ENCODE measurements around the gene SYCP2. TPM values are rescaled to one million over a fixed set of nuclear protein-coding genes. Genes with fewer than 3 reads are reported as not detected.
A peak's percentile ranks its signal among the peaks of the same experiment; 100 is the strongest.

The SYCP2 gene
- total RNA-seq, 6 donors from 2014 or later = 1.1 to 13.3 (median 2.0) TPM

DNA sequence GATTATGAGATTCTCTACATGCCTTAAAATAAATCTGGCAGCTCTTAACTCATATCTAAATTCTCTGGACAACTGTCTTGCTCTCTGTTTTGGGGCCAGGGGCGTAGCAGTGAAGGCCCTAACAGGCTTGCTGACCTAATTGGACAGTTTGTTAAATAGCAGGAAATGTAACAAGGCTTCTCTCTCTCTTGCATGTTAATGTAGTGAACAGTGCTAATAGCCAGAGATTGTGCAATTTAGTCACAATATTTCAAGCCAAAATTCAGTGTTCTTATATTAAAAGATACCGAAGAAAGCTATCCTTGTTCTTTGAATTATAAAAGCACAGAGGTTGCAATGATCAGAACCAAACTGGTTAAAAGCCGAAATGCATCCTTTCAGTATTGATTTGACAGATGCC is 3.7 kb upstream of the SYCP2 start:
- peaks cover 0 to 6% (median 0%) of the 10 kb centered on the region in 4 donors for H3K36me3 ChIP-seq
- no peaks in the 10 kb centered on the region for H3K27me3 ChIP-seq
- no peaks in the 10 kb centered on the region for H3K9me3 ChIP-seq
- H3K4me1 ChIP-seq = peaks cover 40 to 61% (median 52%) of the 10 kb centered on the region in 4 donors
- DNase-seq (no peak), ATAC-seq (ENCODE audit: low FRiP score in 2 of 2) (no peak)
- peak overlapping the region in 1 of 4 donors; percentile 96 for H3K27ac ChIP-seq
- WGBS, 2 donors = 59 to 62% methylated on average over 3 of the region's 3 CpGs
- no peak overlapping the region for H3K4me3 ChIP-seq
- TF ChIP-seq POLR2AphosphoS5 (IDR thresholded peaks at IDR 0.05) = no peak
- TF ChIP-seq POLR2A (IDR thresholded peaks at IDR 0.05) = no peak
- TF ChIP-seq, protein P1, sequence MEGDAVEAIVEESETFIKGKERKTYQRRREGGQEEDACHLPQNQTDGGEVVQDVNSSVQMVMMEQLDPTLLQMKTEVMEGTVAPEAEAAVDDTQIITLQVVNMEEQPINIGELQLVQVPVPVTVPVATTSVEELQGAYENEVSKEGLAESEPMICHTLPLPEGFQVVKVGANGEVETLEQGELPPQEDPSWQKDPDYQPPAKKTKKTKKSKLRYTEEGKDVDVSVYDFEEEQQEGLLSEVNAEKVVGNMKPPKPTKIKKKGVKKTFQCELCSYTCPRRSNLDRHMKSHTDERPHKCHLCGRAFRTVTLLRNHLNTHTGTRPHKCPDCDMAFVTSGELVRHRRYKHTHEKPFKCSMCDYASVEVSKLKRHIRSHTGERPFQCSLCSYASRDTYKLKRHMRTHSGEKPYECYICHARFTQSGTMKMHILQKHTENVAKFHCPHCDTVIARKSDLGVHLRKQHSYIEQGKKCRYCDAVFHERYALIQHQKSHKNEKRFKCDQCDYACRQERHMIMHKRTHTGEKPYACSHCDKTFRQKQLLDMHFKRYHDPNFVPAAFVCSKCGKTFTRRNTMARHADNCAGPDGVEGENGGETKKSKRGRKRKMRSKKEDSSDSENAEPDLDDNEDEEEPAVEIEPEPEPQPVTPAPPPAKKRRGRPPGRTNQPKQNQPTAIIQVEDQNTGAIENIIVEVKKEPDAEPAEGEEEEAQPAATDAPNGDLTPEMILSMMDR (IDR thresholded peaks at IDR 0.05) = no peak
- TF ChIP-seq EP300 (IDR thresholded peaks at IDR 0.05) = no peak

DNA sequence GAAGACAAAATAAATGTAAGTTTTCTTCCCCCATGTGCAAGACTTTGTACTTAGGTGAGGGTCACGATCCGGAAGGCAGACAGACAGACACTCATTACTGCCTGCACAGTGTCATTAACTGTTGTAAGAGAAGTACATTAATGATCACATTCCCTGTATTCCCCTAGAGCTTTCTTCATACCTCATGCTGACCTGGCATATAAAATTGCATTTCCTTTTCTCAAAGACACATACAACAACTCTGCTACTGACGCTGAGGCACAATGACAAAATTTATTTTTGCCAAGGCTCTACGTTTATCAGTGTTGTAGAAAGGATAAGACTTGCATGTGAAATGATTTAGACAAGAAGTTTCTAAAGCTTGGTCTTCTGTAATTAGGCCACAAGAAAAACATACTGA is 3.0 kb upstream of the SYCP2 start:
- no peaks in the 10 kb centered on the region for H3K9me3 ChIP-seq
- no peak for ATAC-seq (ENCODE audit: low FRiP score in 2 of 2)
- TF ChIP-seq POLR2AphosphoS5 (IDR thresholded peaks at IDR 0.05) (no peak), EP300 (IDR thresholded peaks at IDR 0.05) (no peak), POLR2A (IDR thresholded peaks at IDR 0.05) (no peak)
- TF ChIP-seq, protein P1 (IDR thresholded peaks at IDR 0.05) = no peak
- H3K4me1 ChIP-seq = peaks cover 36 to 53% (median 46%) of the 10 kb centered on the region in 4 donors
- no peak overlapping the region for H3K4me3 ChIP-seq
- no peaks in the 10 kb centered on the region for H3K27me3 ChIP-seq
- peaks cover 0 to 6% (median 0%) of the 10 kb centered on the region in 4 donors for H3K36me3 ChIP-seq
- WGBS, 2 donors = 74 to 77% methylated on average over 4 of the region's 4 CpGs
- H3K27ac ChIP-seq = peak overlapping the region in 1 of 4 donors; percentile 12
- DNase-seq = no peak

DNA sequence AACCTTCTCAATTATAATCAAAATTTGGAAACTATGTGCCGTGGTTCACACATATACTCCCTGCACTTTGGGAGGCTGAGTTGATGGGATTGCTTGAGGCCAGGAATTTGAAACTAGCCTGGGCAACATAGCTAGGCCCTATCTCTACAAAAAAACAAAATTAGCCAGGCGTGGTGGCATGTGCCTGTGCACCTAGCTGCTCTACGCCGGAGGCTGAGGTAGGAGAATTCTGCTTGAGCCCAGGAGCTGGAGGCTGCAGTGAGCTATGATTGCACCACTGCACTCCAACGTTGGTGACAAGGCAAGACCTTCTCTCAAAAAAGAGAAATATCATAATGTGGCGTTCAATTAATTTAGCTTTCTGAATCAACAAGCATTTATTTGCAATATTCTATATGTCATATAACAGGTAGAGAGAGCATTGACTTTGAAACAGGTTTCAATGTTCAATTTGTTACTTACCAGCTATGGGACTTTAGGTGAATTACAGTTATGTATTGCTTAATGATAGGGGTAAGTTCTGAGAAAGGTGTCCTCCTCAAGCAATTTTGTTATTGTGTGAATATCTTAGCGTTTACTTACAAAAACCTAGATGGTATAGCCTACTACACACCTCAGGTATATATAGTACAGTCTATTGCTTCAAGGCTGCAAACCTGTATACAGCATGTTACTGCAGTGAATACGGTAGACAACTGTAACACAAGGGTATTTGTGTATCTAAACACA is 2.2 kb upstream of the SYCP2 start:
- Histone ChIP-seq H3K9me3 (no peaks in the 10 kb centered on the region), H3K4me1 (peaks cover 31 to 47% (median 39%) of the 10 kb centered on the region in 4 donors), H3K4me3 (no peak overlapping the region), H3K27me3 (no peaks in the 10 kb centered on the region), H3K36me3 (peaks cover 0 to 6% (median 0%) of the 10 kb centered on the region in 4 donors), H3K27ac (no peak overlapping the region)
- DNase-seq (no peak), ATAC-seq (ENCODE audit: low FRiP score in 2 of 2) (no peak)
- WGBS, 2 donors = 91 to 94% methylated on average over 8 of the region's 8 CpGs
- TF ChIP-seq POLR2A (IDR thresholded peaks at IDR 0.05) (no peak), POLR2AphosphoS5 (IDR thresholded peaks at IDR 0.05) (no peak), EP300 (IDR thresholded peaks at IDR 0.05) (no peak)
- TF ChIP-seq, protein P1 (IDR thresholded peaks at IDR 0.05) = no peak

DNA sequence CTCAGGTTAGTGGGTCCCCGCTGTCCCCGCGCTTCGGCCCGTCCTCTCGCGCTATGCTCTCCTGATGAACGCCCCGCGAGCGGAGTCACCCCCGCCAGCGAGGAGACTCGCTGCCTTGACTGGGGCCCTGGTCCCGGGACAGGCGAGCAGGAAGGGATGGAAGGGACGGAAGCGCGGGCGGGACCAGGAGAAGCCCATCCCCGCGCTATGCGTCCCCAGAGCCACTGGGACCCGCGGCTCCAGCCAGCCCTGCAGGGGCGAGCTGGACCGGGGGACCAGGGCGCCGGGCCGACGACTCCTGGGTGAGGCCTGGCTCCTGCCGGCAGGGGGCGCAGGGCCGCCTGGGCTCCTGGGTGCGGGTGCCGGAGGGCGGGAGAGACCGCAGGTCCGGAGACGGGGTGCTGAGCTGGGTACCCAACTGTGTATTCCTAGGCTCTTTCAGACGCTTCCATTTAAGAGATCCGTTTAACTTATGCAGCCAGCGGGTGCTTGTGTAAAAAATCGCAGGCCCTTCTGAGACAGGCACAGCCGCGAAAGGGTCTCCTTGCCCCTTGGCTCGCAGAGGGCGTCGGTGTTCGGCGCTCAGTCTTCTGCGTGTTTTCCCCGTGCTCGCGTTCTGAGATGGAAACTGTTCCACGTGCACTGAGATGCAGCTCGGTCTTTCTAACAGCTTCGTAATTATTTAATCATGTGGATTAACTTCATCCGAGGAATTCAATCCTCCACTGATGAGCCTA is 580 bp upstream of the SYCP2 start:
- TF ChIP-seq EP300 (IDR thresholded peaks at IDR 0.05) = no peak
- TF ChIP-seq, protein P1 (IDR thresholded peaks at IDR 0.05) = peak; percentile 94 to 97 (median 96)
- peak overlapping the region; percentile 71 to 85 (median 74) for H3K4me3 ChIP-seq
- peaks cover 27 to 40% (median 35%) of the 10 kb centered on the region in 4 donors for H3K4me1 ChIP-seq
- H3K27me3 ChIP-seq = no peaks in the 10 kb centered on the region
- H3K27ac ChIP-seq = peak overlapping the region; percentile 66 to 89 (median 74)
- WGBS, 2 donors = 7 to 21% methylated on average over 15 to 41 of the region's 59 CpGs
- DNase-seq (peak; percentile 89 to 97), ATAC-seq (ENCODE audit: low FRiP score in 2 of 2) (peak; percentile 94 to 97)
- H3K36me3 ChIP-seq = peaks cover 0 to 6% (median 0%) of the 10 kb centered on the region in 4 donors
- H3K9me3 ChIP-seq = no peaks in the 10 kb centered on the region
